ENCODE data around the gene GNA12. TPM values are rescaled to one million over a fixed set of nuclear protein-coding genes. Genes with fewer than 3 reads are reported as not detected.

Gene GNA12
- total and polyA plus RNA-seq, 9 of the 15 experiments (the other 6 are each of a cell fraction or from before 2014, with no cell fraction given), result 0.65 to 32.7 (median 9.6) TPM

DNA sequence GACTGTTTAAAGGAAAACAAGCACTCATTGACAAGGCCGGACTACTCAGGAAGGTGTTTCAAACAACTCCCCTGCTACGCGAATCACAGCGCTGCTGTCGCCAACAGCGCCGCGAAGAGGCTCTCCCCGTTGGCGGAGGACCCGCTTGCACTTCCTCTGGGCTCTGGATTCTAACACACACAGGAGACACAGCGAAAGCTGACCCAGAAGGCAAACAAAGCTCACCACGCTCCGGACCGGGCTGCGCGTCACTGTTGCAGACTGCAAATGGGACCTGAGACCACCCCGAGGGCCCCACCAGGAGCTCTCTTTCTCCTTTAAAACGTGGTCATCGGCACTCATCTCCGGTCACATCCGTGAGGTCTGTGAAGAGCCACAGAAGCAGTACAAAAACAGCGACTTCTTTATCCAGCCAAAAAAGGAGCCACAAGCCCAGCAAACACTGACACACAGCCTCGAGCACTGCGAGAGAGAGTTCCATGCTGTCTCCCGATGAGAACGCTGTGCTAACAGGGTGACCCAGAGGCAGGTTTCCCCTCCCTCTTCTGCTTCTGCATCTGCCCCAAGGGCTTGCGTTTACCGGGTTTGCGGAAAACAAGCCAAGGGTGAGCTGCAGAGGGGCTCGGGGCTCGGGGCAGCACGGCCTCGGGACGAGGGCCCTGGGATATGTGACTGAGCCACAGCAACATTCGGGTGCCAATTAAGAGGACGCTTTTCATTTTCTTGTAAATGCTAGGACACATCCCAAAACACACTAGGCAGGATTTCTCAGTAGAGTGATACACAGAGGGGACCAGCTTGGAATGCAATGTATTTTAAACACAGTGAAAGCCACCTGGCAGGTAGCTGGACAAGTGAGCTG, 114.8 kb downstream of the GNA12 start:
- H3K4me3 ChIP-seq, result no peak overlapping the region
- WGBS (ENCODE audit: insufficient coverage, low coverage, missing lambda C conversion rate), result 92% methylated on average over 31 of the region's 37 CpGs
- H3K27me3 ChIP-seq (ENCODE audit: control insufficient read depth in 2 of 2, insufficient read depth in 2 of 2, low read length in 2 of 2), result no peaks in the 10 kb centered on the region
- DNase-seq (ENCODE audit: extremely low read depth in 1 of 4, low spot score in 3 of 4) (no peak), FAIRE-seq (no peak), ATAC-seq (no peak)
- intact Hi-C loops (cut with micrococcal nuclease) (no loop called here), in situ Hi-C loops (cut with MboI) (no loop called here)
- H3K79me2 ChIP-seq (ENCODE audit: control insufficient read depth, insufficient read depth, low read length), result peaks cover 4% of the 10 kb centered on the region; the same call in 2 of the 3 replicates
- peaks cover 19 to 31% of the 10 kb centered on the region in 2 experiments for H3K4me1 ChIP-seq (replicated peaks in 1 of 2; ENCODE audit: control insufficient read depth in 2 of 2, insufficient read depth in 2 of 2, low read length in 2 of 2)
- BruUV-seq (replicated peaks), result no TSS peak
- no peaks in the 10 kb centered on the region for H4K20me1 ChIP-seq (replicated peaks; ENCODE audit: control insufficient read depth, insufficient read depth, low read length)
- H3K27ac ChIP-seq (ENCODE audit: extremely low read depth, low read depth, low read length), result no peak overlapping the region
- TF ChIP-seq, protein P1, sequence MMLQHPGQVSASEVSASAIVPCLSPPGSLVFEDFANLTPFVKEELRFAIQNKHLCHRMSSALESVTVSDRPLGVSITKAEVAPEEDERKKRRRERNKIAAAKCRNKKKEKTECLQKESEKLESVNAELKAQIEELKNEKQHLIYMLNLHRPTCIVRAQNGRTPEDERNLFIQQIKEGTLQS (IDR thresholded peaks at IDR 0.05), result 0 out of 2 replicates have a peak, but pooled peaks have one; percentile 27
- TF ChIP-seq, protein P1 (CRISPR knock-in tag; conservative IDR thresholded peaks at IDR 0.05), result no peak
- TF ChIP-seq, protein P2, sequence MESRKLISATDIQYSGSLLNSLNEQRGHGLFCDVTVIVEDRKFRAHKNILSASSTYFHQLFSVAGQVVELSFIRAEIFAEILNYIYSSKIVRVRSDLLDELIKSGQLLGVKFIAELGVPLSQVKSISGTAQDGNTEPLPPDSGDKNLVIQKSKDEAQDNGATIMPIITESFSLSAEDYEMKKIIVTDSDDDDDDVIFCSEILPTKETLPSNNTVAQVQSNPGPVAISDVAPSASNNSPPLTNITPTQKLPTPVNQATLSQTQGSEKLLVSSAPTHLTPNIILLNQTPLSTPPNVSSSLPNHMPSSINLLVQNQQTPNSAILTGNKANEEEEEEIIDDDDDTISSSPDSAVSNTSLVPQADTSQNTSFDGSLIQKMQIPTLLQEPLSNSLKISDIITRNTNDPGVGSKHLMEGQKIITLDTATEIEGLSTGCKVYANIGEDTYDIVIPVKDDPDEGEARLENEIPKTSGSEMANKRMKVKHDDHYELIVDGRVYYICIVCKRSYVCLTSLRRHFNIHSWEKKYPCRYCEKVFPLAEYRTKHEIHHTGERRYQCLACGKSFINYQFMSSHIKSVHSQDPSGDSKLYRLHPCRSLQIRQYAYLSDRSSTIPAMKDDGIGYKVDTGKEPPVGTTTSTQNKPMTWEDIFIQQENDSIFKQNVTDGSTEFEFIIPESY (CRISPR knock-in tag; IDR thresholded peaks at IDR 0.05), result peak; percentile 99
- TF ChIP-seq, protein P3, sequence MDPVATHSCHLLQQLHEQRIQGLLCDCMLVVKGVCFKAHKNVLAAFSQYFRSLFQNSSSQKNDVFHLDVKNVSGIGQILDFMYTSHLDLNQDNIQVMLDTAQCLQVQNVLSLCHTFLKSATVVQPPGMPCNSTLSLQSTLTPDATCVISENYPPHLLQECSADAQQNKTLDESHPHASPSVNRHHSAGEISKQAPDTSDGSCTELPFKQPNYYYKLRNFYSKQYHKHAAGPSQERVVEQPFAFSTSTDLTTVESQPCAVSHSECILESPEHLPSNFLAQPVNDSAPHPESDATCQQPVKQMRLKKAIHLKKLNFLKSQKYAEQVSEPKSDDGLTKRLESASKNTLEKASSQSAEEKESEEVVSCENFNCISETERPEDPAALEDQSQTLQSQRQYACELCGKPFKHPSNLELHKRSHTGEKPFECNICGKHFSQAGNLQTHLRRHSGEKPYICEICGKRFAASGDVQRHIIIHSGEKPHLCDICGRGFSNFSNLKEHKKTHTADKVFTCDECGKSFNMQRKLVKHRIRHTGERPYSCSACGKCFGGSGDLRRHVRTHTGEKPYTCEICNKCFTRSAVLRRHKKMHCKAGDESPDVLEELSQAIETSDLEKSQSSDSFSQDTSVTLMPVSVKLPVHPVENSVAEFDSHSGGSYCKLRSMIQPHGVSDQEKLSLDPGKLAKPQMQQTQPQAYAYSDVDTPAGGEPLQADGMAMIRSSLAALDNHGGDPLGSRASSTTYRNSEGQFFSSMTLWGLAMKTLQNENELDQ (CRISPR knock-in tag; IDR thresholded peaks at IDR 0.05; ENCODE audit: borderline replicate concordance), result no peak
- H3K9ac ChIP-seq (ENCODE audit: insufficient read depth in 1 of 2, low read depth in 2 of 2, low read length in 2 of 2), result peak overlapping the region in 1 of 2 experiments; percentile 32; a peak in 1 of 4 replicates
- peaks cover 20% of the 10 kb centered on the region; the same call in 1 of the 3 replicates for H3K36me3 ChIP-seq (ENCODE audit: control insufficient read depth, insufficient read depth, low read length)
- no peaks in the 10 kb centered on the region for H3K9me3 ChIP-seq (replicated peaks; ENCODE audit: control insufficient read depth, insufficient read depth, low read depth, low read length)
- ChIA-PET POLR2A (interaction anchor here (0.6 to 1.6 kb wide), 3 partner anchors 9 to 15 kb away, joined by 3 to 12 read pairs (median 3); no protein-coding TSS in a partner anchor), CTCF (ENCODE audit: low intra/inter-chr PET ratio) (no interaction called here)
- no peak overlapping the region for H2AFZ ChIP-seq (ENCODE audit: low read depth, low read length)
- H3K9me1 ChIP-seq (ENCODE audit: control insufficient read depth, insufficient read depth, low read length), result no peaks in the 10 kb centered on the region
- no peak overlapping the region for H3K4me2 ChIP-seq (ENCODE audit: insufficient read depth, low read length)

Measured in K562 (cell line).